Activated T-cell treated with anti-CD3 and anti-CD28 coated beads for 4 hours (primary cell): ENCODE data around the gene HMGXB3.
"Not testable (repeated sequence)": the region's sequence is repeated elsewhere in the genome, so short reads cannot be mapped to it uniquely, and the experiment has no call there.

Experiments used
- DNase-seq: peaks from one replicate; pipeline ENCODE4 v3.0.0-alpha.2; 2020

The HMGXB3 gene

DNA sequence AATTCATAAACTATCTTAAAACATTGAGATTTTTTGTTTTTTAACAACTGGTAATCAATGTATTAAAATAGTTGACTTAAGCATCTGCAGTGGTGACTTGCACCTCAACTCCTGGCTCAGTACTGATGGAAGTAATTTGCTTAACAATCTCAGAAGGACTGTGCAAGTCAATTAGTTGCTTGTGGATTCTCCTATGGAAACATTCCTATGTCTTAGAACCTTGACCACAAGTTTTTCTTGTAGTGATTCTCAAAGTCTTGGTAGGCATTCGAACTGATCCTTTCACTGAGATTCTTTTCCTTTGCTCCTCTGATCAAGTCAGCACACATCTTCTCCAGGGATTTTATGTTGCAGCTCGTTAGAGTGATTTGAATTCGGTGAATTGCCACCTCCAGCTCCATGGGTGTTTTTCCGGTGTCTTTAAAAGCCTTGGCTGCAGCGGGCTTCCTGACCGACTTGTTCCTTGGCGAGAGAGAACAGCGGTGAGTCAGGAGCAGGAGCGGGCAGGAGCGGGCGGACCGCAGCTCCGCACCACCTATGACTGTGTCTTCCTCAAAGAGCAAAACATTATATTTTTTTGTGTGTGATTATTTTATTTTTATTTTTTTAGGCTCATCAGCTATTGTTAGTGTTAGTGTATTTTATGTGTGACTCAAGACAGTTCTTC is 21.1 kb downstream of the HMGXB3 start:
- DNase-seq: no peak

DNA sequence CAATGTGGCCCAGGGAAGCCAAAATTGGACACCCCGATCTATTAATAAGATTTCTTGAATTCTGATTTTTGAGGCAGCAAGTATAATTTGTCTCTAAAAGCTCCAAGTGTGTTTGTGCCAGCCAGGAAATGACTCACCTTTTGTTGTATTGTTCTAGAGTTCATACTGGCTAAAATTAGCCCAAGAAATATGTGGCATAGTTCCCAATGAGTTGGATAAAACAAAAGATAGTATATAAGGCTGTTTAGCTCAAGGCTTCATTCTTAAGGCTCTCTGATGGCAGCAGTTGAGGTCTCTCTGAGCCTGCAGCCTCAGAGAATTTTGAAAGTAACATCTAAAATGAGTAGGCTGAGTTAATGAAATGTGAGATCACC is 21.6 kb downstream of the HMGXB3 start:
- DNase-seq: no peak

DNA sequence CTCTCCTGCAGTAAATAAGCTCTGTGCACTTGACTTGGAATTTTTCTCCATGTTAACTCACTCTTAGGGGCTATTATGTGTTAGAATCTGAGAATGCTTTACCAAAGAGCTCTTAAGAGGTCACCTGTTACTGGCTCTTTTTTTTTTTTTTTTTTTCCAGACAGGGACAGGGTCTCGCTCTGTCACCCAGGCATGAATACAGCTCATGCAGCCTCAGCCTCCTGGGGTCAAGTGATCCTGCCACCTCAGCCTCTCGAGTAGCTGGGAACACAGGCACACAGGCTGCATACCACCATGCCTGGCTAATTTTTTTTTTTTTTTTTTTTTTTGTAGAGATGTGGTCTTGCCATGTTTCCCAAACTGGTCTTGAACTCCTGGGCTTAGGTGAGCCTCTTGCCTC is 22.1 kb downstream of the HMGXB3 start:
- DNase-seq: no peak

DNA sequence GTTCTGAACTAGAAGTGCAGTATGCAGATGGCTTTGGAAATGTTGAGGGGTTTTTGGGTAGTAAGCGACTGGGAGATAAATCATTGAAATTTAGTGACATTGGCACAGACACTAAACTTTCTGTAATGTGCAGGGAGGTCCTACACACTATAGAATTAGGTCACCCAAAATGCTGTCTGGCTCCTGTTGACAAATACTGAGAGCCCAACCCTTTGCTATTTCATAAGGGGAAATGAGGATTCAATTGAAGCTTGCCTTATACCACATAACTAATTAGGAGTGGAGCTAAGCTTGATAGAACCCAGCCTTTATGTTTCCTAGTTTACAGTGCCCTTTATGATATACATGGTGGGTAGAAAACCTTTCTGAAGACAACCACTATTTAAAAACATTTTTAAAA is 22.6 kb downstream of the HMGXB3 start:
- no peak for DNase-seq

DNA sequence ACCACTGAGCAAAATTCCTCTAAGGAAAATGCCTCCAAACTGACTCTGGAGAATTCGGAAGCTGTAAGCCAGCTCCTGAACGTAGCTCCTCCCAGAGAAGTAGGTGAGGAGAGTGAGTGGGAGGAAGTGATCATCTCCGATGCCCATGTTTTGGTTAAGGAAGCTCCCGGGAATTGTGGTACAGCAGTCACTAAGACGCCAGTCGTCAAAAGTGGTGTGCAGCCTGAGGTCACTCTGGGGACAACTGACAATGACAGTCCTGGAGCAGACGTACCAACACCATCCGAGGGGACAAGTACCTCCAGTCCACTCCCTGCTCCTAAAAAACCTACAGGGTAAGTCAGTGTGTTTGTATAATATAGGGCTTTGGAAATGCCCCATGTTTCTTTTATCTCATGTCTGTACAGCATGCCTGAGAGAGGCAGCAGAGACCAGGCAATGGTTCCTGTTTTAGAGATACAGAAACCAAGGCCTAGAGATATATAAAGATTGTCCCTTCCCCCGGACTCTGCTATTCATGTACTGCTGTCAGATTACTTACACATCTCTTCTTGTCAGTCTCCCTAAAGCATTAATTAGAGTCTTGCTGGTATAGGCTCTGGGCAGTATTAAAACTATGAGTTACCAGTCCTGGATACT is 23.9 kb downstream of the HMGXB3 start:
- no peak for DNase-seq

DNA sequence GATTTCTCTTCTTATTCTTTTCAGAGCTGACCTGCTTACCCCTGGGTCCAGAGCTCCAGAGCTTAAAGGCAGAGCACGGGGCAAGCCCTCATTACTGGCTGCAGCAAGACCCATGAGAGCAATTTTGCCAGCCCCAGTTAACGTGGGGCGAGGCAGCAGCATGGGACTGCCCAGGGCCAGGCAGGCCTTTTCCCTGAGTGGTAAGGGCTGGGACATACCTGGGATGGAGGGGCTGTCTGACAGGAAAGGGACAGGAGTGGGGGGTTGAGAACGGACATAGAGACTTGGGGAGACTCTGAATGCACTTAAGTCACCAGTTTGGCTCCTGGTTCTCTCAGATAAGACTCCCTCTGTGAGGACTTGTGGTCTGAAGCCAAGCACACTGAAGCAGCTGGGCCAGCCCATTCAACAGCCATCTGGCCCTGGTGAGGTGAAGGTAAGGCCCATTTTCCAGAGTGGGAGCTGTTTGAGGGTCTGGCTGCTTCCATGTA is 26.2 kb downstream of the HMGXB3 start:
- no peak for DNase-seq

DNA sequence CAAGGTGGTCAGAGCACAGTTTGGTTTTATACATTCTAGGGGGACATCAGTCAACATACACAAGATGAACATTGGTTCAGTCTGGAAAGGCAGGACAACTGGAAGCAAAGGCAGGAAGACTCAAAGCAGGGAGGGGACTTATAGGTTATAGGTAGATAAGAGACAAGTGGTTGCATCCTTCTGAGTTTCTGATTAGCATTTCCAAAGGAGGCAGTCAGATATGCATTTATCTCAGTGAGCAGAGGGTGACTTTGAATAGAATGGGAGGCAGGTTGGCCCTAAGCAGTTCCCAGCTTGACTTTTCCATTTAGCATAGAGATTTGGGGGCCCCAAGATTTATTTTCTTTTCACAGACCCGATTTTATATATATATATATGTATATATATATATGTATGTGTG is 27.5 kb downstream of the HMGXB3 start:
- not testable (repeated sequence) for DNase-seq

DNA sequence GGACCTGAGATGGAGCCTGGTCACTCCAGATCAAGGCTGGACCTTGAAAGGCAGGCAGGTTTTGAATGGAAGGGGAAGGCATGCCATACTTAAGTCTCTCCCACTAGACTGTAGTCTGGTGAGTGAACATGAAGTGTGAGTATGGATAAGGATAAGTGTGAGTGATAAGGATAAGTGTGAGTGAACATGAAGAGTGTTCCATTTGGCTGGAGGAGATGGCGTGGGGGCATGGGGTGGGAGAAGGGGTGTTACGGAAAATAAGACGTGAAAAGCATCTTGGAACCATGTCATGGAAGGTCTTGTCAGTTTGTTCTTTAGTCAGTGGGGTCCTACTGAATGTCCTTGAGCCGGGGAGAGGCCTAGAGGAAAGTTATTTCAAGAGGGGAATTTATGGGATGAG is 32.8 kb downstream of the HMGXB3 start:
- DNase-seq: no peak

DNA sequence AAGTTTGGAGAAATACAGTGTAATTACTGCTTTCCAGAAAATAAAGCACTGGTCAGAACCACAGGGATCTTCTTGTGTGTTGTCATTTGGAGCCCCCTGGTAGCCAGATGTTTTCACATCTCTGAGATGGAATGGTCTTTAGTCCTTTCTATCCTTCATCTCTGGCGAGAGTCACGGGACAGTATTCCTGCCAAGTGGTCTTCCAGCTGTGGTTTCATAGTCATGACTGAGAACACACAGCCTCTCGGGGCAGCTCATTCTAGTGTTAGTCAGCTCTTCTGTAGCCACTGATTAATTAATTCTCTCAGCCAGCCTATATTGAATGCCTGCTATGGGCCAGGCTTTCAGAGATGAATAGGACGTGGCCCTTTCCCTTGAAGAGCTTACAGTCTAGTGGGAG is 34.1 kb downstream of the HMGXB3 start:
- no peak for DNase-seq

DNA sequence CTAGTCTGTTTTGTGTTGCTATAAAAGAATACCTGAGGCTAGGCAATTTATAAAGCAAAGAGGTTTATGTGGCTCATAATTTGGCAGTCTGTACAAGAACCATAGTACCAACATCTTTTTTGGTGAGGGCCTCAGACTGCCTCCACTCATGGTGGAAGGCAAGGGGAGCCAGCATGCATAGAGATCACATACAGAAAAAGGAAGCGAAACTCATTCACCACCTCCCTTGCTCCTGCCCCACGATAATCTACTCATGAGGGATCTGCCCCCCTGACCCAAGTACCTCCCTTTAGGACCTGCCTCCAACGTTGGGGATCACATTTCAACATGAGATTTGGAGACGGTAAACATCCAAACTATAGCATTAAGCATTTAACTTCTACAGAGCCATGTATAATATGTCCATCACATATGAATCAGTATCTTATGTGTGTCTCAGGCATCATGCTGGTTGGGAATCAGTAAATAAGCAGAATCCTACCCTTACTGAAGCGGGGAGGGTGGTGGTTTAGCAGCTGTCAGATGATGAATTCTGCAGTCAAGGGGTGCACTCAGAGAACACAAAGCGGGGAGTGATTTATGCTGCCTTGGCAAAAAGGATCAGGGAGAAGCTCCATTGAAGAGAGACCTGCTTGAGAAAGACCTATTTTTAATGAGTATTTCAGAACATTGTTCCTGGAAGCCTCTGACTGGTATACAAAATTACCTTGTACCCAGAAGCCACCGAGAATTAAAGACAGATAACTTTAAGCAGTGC is 34.8 kb downstream of the HMGXB3 start:
- DNase-seq: no peak

DNA sequence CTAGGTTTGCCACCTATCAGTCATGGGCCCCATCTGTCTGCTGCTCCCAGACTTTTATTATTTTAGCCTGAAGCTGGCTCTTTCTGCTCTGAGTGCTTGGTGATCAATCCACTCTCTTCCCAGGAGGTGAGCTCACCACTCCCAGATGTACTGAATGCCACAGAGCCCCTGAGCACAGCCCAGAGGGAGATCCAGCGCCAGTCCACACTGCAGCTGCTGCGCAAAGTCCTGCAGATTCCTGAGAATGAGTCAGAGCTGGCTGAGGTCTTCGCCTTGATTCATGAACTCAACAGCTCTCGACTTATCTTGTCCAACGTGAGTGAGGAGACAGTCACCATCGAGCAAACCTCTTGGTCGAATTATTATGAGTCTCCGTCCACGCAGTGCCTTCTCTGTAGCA is 36.0 kb downstream of the HMGXB3 start:
- no peak for DNase-seq

DNA sequence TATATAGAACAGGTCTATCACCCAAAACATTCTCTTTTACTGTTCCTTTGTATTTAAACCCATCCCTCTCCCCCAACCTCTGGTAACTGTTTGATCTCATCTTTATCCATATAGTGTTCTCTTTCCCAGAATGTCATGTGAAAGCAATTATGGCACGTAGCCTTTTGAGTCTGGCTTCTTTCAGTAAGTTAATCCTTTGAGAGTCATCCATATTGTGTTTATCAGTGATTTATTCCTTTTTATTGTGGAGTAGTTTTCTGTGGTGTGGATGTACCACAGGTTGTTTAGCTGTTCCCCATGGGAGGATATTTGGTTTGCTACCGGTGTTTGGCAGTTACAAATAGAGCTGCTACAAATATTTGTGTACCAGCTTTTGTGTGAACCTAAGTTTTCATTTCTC is 38.0 kb downstream of the HMGXB3 start:
- no peak for DNase-seq

DNA sequence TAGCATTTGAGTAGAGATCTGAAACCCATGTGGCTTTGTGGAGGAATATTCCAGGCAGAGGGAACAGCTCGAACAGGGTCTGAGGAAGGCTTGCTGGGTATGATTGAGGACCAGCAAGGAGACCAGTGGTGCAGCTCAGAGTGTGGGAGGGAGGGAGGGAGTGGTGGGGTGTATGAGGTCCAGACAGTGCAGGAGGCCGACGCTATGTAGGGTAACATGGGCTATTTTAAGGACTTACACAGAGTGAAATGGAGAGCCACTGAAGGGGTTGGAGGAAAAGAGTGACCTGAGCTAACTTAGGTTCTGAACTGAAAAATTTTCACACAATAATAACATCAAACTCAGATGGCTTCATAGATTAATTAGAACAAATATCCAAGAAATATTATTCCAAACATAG is 41.9 kb downstream of the HMGXB3 start:
- no peak for DNase-seq

DNA sequence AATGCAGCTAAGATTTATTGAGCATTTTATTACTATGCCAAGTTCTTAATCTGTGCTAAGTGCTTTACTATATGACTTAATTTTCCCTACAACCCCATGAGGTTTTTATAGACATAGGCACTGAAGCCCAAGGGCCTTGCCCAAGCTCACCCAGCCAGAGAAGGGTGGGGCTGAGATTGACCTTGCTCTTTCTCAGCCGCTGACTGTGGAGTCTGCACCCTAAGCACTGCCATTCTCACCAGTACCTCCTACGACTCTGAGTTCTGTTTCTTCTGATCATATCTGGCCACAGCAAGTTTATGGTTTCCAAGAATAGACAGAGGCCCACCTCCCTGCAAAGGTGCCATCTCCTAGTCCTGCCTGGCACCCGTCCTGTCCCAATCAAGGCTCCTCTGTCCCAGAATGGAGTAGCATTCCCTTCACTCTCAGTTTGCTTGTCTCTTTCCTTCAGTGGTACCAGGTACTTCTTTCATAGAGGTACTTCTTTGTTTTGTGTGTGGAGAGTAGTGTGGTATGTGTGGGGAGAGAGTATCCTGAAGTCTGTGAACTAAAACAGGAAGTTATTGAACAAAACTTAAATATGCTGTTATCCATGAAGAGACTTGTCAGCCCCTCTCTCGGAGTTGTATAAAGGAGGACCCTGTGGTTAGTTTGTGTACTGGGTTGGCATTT is 43.3 kb downstream of the HMGXB3 start:
- DNase-seq: no peak

DNA sequence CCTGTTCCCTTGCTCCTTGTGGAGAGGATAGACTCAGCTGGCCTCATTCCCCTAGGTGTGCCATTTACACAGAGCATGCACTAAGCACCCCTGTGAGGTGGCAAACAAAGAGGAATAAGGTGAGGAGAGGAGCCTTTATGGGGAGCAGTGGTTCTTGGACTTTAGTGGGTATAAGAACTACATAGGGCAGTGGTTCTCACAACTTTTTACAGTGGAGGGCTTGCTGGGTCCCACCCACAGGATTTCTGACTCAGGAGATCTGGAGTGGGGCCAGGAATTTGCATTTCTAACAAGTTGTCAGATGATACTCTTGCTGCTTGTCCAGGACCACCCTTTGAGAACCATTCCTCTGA is 43.8 kb downstream of the HMGXB3 start:
- DNase-seq: no peak

DNA sequence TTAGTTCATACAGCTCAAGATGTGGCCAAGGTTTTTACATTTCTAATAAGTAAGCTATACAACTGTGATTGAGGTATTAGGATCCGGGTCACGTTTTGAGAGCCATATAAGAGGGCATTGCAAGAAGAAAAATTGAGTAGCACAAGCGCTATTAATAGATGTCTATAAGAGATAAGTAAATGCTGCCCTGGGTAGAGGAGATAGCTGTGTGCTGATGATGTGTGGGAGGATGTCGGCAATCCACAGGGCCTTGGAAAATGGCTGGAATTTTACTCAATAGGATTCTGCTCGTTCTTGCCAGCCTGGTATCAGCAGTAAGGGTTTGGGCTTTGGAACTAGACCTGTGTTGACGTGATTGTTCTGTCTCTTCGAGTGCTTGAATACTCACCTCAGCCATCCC is 44.2 kb downstream of the HMGXB3 start:
- DNase-seq: no peak

DNA sequence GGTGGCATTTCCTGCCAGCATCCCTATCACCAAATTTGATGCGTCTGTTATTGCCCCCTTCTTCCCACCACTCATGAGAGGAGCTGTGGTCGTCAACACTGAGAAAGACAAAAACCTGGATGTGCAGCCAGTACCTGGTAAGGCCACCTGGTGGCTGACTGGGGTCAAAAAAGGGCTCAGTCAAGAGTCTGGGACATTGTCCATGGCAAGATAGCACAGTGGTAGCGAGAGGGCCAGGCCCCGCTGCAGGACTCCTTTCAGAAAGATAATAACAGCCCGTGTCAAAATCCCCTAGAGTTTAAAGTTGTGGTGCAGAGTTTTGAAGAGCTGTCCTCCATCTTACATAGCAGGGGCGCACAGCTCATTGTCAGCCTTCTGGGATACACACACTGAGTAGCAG is 45.0 kb downstream of the HMGXB3 start:
- no peak for DNase-seq

DNA sequence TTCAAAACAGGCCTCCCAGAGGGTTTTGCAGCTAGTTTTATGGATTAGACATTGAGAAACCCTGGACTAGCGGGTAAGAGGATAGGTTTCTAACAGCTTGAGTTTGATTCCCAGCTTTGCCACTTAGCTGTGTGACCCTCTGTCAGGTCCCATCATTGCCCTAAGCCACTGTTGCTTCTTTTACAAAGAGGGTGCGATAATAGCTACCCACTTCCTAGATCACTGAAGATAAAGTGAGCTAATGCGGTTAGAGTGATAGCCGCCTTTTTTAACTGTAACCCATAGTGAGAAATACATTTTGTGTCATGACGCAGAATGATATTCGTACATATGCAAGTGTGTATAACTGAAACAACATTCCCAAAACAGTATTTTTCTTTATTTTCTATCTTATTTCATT is 45.5 kb downstream of the HMGXB3 start:
- no peak for DNase-seq

DNA sequence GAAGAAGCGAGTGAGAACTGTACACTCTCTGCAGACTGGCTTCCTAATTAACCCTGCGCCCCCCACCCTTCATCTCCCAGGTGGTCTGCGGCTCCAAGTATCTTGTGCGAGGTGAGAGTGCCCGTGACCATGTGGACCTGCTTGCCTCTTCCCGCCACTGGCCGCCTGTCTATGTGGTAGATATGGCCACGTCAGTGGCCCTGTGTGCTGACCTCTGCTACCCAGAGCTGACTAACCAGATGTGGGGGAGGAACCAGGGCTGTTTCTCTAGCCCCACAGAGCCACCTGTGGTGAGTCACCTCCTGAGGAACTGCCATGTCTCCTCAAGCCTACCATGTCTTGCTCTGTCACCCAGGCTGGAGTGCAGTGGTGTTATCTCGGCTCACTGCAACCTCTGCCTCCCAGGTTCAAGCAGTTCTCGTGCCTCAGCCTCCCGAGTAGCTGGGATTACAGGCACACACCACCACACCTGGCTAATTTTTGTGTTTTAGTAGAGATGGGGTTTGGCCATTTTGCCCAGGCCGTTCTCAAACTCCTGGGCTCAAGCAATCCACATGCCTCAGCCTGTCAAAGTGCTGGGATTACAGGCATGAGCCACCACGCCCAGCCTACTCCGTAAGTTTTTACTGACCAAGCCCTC is 49.8 kb downstream of the HMGXB3 start:
- not testable (repeated sequence) for DNase-seq

DNA sequence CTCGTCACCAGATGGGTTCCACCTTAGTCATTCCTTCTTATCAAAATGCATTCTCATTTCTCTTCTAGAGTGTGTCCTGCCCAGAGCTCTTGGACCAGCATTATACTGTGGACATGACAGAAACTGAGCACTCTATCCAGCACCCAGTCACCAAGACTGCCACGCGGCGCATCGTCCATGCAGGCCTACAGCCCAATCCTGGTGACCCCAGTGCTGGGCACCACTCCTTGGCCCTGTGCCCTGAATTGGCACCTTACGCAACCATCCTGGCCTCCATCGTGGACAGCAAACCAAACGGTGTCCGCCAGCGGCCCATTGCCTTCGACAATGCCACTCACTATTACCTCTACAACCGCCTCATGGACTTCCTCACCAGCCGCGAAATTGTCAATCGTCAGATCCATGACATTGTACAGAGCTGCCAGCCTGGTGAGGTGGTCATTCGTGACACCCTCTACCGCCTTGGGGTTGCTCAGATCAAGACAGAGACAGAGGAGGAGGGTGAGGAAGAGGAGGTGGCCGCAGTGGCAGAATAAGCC is 51.2 kb downstream of the HMGXB3 start:
- DNase-seq: no peak

DNA sequence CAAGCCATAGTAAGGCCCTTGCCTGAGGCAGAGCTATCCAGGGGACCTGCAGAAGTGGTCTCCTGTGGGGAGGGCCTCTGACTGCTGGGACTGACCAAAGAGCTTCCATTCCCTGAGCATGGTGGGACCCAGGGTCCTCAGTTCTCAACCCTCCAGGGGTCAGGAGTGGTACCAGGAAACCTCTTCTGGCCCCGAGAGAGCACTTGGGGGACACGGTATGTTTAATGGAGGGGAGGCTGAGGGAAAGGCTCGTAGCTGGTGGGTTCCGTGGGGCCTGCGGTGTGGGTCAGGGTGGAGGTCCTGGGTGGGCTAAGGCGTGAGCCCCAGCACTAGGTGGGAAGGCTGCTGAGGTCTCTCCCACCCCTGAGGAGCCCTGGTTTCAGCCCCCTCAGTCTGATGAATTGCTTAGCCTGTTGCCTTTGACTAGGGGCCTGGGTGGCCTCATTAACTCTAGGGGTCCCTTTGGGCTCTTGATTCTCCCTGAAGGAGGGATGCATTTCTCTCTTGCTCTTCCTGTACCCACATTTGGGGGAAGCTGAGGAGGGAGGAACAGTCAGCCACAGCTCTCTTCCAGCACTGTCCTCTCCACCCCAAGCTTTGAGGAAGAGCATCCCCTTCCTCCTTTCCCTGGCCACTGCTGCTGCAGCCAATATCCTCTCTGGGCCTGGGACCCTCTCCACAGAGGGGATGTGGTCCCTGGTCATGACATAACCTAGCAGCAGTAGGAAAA is 51.9 kb downstream of the HMGXB3 start:
- no peak for DNase-seq
